Coronary artery (tissue), 2 donors: ENCODE data around the gene MAP3K9.
"Not testable (repeated sequence)": the region's sequence is repeated elsewhere in the genome, so short reads cannot be mapped to it uniquely, and the experiment has no call there.

Source experiments
- DNase-seq: peaks from one replicate; pipeline ENCODE4 v3.0.0-alpha.2; 2017; ENCODE audit warnings: low spot score
- H3K27ac ChIP-seq, 2 donors: fragments of 200-600 bp; sonication (generic); one replicate each; pipeline ENCODE4 v1.5.1; 2016 to 2019
- H3K4me3 ChIP-seq: fragments of 200-600 bp; sonication (generic); 2 replicates; pipeline ENCODE4 v1.5.1; 2016; ENCODE audit warnings: mild to moderate bottlenecking, moderate library complexity
- CTCF ChIP-seq: fragments of 200-600 bp; sonication (generic); IDR thresholded peaks from one replicate; pipeline ENCODE4 v1.5.1; 2019; ENCODE audit warnings: antibody characterized with exemption

The MAP3K9 gene

GRCh38 chr14:70809225-70810219 lies at the start of gene MAP3K9:
Gene MAP3K9 (minus strand): TSS chr14:70809513. CDS start chr14:70809171, 342 bp downstream.
- DNase-seq: no peak
- TF ChIP-seq CTCF: no peak
- peak within 1 kb of the TSS; percentile 78 for H3K4me3 ChIP-seq
- H3K27ac ChIP-seq: no peak within 1 kb of the TSS

- DNase-seq: no peak
- Histone ChIP-seq H3K27ac (no peak overlapping the region), H3K4me3 (no peak overlapping the region)
- TF ChIP-seq CTCF: no peak
These were observed 49.3 kb upstream of the MAP3K9 start for GRCh38 chr14:70858641-70859040.

- H3K27ac ChIP-seq: no peak overlapping the region
These were observed 48.2 kb upstream of the MAP3K9 start for GRCh38 chr14:70857496-70857890.

GRCh38 chr14:70856851-70857495 lies 47.7 kb upstream of the MAP3K9 start:
- TF ChIP-seq CTCF: no peak
- no peak overlapping the region for H3K27ac ChIP-seq
- H3K4me3 ChIP-seq: no peak overlapping the region
- no peak for DNase-seq

More at GRCh38 chr14:70857496-70857890, 48.2 kb upstream of the MAP3K9 start:
- no peak for DNase-seq
- no peak overlapping the region for H3K4me3 ChIP-seq
- TF ChIP-seq CTCF: no peak

- no peak overlapping the region for H3K4me3 ChIP-seq
- no peak for TF ChIP-seq CTCF
- DNase-seq: no peak
- no peak overlapping the region for H3K27ac ChIP-seq
These were observed 46.2 kb upstream of the MAP3K9 start for GRCh38 chr14:70855486-70855885.

GRCh38 chr14:70853658-70854057 lies 44.3 kb upstream of the MAP3K9 start:
- not testable (repeated sequence) for H3K27ac ChIP-seq, H3K4me3 ChIP-seq, DNase-seq

GRCh38 chr14:70847406-70848090 lies 38.2 kb upstream of the MAP3K9 start:
- TF ChIP-seq CTCF: no peak
- DNase-seq: no peak
- no peak overlapping the region for H3K27ac ChIP-seq
- H3K4me3 ChIP-seq: no peak overlapping the region
